Right lobe of liver (tissue), 4 donors: ENCODE measurements around the gene TMEM88.

Source experiments
- POLR2A ChIP-seq: fragments of 450-650 bp; IDR thresholded peaks from one replicate; pipeline ENCODE4 v1.6.1; 2017; ENCODE audit warnings: antibody characterized with exemption, mild to moderate bottlenecking
- TF ChIP-seq, protein P1 (sequence below), 4 donors: fragments of 200-600 bp in 3 of 4; fragments of 450-650 bp in 1 of 4; IDR thresholded peaks; one replicate each; pipeline versions ENCODE4 v1.5.1 to v1.8.0; 2016 to 2022; ENCODE audit warnings: antibody characterized with exemption in 4 of 4, mild to moderate bottlenecking in 2 of 4
- donor health status: DM: no; HTN: no; CAD: no.
- donor health status: DM: no; HTN: no; CAD: no.
- donor health status: DM: no; HTN: yes; CAD: no.

GRCh38 chr17:7848739-7849129 is 6.1 kb upstream of the TMEM88 start:
- TF ChIP-seq POLR2A: no peak
- TF ChIP-seq, protein P1, sequence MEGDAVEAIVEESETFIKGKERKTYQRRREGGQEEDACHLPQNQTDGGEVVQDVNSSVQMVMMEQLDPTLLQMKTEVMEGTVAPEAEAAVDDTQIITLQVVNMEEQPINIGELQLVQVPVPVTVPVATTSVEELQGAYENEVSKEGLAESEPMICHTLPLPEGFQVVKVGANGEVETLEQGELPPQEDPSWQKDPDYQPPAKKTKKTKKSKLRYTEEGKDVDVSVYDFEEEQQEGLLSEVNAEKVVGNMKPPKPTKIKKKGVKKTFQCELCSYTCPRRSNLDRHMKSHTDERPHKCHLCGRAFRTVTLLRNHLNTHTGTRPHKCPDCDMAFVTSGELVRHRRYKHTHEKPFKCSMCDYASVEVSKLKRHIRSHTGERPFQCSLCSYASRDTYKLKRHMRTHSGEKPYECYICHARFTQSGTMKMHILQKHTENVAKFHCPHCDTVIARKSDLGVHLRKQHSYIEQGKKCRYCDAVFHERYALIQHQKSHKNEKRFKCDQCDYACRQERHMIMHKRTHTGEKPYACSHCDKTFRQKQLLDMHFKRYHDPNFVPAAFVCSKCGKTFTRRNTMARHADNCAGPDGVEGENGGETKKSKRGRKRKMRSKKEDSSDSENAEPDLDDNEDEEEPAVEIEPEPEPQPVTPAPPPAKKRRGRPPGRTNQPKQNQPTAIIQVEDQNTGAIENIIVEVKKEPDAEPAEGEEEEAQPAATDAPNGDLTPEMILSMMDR (IDR thresholded peaks at IDR 0.05): no peak
